GM15510 (cell line): ENCODE data around the gene POLR2L.

Source experiments
- POLR2A ChIP-seq: IDR thresholded peaks from 3 replicates; pipeline ENCODE4 v1.6.1; 2011; ENCODE audit warnings: borderline replicate concordance; ENCODE audit not compliant: insufficient read length; ENCODE audit errors: extremely low read depth

POLR2L gene

DNA sequence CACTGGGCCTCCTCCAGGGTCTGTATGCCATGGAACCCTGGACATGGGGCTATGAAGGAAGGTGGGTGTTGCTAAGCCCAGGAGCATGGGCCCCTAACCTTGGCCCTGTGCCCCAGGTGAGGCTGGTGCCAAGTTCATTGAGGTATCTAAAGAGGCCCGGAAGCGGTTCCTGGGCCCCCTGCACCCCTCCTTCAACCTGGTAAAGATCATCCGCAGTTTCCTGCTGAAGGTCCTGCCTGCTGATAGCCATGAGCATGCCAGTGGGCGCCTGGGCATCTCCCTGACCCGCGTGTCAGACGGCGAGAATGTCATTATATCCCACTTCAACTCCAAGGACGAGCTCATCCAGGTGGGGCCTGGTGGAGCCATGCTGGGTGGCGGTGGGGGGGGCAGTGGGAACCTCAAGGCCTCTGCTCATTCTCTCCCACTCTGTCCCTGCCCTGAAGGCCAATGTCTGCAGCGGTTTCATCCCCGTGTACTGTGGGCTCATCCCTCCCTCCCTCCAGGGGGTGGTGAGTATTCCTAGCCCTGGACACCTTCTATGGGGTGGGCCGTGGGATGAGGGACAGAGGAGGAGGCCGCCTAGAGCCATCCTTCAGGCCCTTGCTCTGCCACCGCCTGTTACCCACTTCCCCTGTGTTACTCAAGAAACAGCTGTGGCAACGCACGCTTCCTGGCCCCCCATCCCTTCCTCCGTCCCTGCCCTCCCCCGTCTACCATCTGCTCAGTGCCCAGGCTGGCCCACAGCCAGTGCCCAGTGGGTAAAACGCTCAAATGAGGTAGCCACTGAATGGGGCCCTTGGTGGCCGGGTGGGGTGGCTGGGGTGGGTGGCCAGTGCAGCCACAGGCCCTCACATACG, 20.6 kb downstream of the POLR2L start:
- no peak for TF ChIP-seq POLR2A

DNA sequence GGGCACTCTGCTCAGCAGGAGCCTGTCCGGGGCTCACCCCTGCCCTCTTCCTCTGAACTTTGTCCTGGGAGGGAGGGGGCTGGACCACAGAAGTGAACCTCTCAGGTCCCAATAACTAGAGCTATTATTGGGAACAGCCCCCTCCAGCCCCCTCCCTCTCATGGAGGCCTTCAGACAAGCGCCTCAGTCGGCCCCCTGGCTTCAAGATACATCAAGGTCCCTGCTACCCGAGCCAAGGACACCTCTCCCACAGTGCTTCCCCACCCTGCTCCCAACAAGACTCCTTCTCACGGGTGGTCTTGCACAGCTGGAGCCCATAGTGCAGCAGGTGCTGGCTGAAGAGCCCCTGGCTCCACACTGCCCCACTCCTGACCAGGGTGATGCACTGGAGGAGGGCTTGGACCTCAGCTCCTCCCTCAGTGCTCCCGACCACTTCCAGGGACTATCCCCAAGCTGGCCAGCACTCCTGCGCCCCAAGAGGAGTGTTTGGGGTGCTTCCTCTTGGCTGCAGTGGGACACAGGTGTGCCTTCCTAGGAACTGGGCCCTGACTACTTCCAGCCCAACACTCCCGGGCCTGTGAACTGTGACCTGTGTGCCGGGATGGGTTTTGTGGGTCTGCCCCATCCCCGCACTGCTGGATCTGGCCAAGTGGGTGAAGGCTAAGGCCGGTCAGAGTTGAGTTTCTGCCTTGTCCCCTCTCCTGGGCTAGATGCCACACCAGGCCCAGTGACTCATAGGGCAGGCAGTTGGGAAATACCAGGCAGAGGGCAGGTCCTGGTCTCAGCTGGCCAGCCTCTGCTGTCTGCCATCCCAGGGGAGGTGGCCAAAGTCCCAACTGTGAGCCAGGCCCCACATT, 21.4 kb downstream of the POLR2L start:
- TF ChIP-seq POLR2A: no peak

GRCh38 chr11:819943-820649, 22.2 kb downstream of the POLR2L start:
- no peak for TF ChIP-seq POLR2A

- peak; percentile 95 for TF ChIP-seq POLR2A
These were observed 23.0 kb downstream of the POLR2L start for GRCh38 chr11:819129-819931.

- no peak for TF ChIP-seq POLR2A
These were observed 23.8 kb downstream of the POLR2L start, which contains the start of gene PNPLA2 for GRCh38 chr11:818396-819128. PNPLA2 (plus strand) TSS chr11:818914; CDS start chr11:819719, 805 bp downstream.

DNA sequence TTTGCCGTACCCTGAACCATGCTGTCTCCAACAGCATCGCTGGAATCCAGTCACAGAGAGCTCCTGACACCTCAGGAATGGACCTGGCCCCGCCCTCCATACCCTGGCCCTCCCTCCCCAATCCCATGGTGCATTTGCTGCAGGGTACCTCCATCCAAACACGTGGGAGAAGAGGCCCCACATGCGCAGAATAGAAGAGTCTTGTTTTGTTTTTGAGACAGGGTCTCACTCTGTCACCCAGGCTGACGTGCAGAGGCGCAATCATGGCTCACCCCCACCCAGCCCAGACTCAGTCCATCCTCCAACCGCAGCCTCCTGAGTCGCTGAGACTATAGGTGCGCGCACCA, 25.9 kb downstream of the POLR2L start:
- TF ChIP-seq POLR2A: no peak

DNA sequence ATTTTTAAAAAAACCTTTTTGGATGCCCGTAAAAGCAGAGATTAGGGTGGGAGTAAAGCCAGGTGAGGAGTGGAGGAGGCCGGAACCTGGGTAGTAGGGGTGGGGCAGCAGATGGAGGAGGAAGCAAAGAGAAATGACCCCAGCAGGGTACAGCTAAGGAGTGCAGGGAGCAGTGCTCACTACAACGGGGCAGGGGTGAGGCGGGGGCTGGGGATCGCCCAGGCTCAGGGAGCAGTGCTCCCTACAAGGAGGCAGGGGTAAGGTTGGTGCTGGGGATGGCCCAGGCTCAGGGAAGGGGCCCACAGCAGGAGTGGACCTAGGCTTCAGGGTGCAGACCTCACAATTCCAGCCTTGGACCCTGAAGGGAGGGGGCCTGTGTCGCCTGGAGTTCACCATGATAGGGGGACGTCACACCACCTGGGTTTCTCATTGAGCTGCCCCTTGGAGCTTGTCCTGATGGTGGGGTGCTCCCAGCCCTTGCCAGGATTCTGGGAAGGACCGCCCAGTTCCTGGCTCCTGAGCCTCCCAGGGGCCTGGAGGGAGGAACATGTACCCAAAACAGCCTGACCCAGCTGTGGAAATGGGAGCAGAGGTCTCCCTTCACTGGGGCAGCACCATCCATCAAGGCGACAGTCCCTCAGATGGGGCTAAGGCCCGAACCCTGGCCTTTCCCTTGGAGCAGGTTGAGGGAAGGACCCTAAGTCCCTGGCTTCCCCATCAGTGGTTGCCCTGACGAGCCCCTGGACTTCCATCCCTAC, 26.5 kb downstream of the POLR2L start:
- TF ChIP-seq POLR2A: no peak

DNA sequence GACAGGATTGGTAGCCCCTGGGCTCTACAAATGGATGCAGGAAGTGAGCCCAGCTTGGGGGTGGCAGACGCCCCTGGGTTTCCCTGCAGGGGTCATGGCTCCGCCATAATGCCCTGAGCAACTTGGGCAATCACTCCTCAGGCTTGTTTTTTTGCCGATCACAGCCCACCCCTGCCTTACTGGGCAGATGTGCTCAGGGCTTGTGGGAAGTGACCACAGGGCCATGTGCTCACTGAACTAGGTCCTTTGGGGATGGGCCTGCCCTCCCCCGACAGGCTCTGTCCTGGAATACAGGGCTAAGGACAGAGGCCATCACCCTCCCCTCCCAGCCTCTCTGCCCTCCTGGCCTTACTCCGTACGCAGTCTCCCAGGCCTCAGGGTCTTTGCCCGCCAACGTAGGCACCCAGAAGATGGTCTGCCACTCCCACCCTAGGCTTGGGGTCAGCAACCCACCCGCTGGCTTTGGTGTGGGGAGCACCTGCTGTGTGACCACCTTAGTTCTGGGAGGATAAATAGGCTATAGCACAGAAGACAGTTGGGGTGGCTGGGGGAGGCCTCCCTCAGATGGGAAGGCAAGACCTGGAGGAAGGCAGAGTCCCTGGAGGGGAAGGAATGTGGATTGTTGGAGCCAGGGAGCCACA, 28.8 kb downstream of the POLR2L start:
- TF ChIP-seq POLR2A: no peak

GRCh38 chr11:813072-813455, 29.3 kb downstream of the POLR2L start:
- no peak for TF ChIP-seq POLR2A

DNA sequence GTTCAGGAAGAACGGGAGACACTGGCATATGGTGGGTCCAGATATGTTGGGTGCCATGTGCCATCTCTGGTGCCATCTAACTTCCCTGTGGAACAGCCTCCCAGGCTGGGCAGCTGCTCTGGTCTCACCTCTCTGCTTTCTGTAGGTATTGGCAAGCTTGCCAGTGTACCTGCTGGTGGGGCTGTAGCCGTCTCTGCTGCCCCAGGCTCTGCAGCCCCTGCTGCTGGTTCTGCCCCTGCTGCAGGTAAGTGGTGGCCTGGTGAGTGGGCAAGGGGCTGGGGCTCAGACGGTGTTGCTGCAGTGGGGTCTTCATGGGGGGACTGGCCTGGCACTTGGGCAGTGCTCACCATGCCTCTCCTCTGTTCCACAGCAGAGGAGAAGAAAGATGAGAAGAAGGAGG, 29.9 kb downstream of the POLR2L start:
- no peak for TF ChIP-seq POLR2A

GRCh38 chr11:811446-812245, 30.7 kb downstream of the POLR2L start:
- no peak for TF ChIP-seq POLR2A
